ENCODE results near the gene SMIM15.
"Not testable (repeated sequence)": the region's sequence is repeated elsewhere in the genome, so short reads cannot be mapped to it uniquely, and the experiment has no call there.

Gene SMIM15, protein sequence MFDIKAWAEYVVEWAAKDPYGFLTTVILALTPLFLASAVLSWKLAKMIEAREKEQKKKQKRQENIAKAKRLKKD

DNA sequence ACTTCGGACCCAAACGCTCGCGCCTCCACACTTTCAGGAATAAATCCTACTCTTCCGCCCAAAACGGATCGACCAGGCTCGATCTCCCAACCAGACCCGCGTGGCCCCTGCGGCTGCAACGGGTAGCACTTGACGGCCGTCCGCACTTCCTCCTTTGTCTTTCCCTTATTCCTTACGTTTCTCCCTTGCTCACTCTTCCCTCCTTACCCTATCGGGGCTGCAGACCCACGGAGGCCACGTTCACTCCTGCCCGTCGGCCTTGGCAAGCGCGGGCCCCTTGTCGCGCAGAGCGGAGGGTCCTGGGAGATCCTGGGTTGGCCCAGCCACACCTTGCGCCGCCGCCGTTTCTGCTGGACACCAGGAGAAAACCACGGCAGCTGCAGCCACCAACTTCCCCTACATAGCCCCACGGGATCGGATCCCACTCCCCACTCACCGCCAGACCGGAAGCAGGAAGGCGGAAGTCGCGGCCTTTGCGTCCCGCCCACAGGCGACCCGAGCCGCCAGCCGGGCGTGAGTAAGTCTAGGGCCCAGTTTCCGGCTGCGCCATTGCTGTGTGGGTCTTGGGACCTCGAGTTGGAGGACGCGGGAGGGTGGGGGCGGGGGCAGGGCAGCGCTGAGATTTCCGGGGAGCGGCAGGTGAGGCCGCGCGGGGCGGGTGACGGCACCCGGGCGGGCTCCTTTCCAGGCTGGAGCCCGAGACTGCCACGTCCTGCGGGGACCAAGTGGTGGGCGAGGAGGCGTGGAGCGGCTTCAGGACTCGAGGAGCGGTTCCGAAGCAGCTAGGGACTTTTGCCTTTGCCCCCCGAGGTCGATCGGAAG lies at the start of gene SMIM15:
Gene SMIM15 (minus strand): TSS at position 459 of the 822 bp plus-strand sequence. CDS start 2,297 bp downstream, outside the sequence.
- H3K27me3 ChIP-seq (ENCODE audit: control insufficient read depth, insufficient read depth, low read length) = no peaks in the 10 kb centered on the region
- peak within 1 kb of the TSS; percentile 96 for H3K4me3 ChIP-seq (ENCODE audit: low read length)
- DNase-seq (ENCODE audit: low read depth, low spot score) = peak; percentile 61
- no peak within 1 kb of the TSS for H3K27ac ChIP-seq (ENCODE audit: low read length)
- H3K36me3 ChIP-seq (ENCODE audit: control insufficient read depth, insufficient read depth, low read length) = no peaks in the 10 kb centered on the region
- no CpG with 5 or more reads among the region's 73 CpGs for WGBS (ENCODE audit: insufficient coverage, insufficient read length)
- H3K9me3 ChIP-seq (ENCODE audit: control insufficient read depth, insufficient read depth, low read length) = no peaks in the 10 kb centered on the region
- no peaks in the 10 kb centered on the region for H3K4me1 ChIP-seq (ENCODE audit: control insufficient read depth, insufficient read depth, low read length)

DNA sequence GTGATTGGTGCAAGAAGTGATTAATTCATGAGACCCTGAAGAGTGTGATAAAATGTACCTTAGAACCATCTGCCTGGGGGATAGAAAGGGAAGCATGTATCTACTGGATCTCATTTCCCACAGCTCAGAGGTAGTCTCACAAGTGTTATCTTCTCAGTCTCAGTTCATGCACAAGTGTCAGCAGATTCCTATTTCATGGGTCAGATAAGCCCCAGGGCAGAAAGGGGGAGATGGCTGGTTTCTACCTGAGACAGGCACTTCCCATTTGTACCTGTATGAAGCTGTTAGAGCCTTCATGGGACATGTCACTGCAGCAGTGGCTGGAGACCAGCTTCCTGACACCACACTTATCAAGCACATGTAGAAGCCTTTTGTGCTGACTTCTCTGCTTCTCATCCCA lies 45.6 kb upstream of the SMIM15 start:
- H3K36me3 ChIP-seq (ENCODE audit: control insufficient read depth, insufficient read depth, low read length) = no peaks in the 10 kb centered on the region
- no peak for DNase-seq (ENCODE audit: low read depth, low spot score)
- H3K4me1 ChIP-seq (ENCODE audit: control insufficient read depth, insufficient read depth, low read length) = no peaks in the 10 kb centered on the region
- H3K27ac ChIP-seq (ENCODE audit: low read length) = no peak overlapping the region
- no peaks in the 10 kb centered on the region; the same call in none of the 2 replicates for H3K9me3 ChIP-seq (ENCODE audit: control insufficient read depth, insufficient read depth, low read length)
- no peak overlapping the region for H3K4me3 ChIP-seq (ENCODE audit: low read length)
- H3K27me3 ChIP-seq (ENCODE audit: control insufficient read depth, insufficient read depth, low read length) = no peaks in the 10 kb centered on the region

DNA sequence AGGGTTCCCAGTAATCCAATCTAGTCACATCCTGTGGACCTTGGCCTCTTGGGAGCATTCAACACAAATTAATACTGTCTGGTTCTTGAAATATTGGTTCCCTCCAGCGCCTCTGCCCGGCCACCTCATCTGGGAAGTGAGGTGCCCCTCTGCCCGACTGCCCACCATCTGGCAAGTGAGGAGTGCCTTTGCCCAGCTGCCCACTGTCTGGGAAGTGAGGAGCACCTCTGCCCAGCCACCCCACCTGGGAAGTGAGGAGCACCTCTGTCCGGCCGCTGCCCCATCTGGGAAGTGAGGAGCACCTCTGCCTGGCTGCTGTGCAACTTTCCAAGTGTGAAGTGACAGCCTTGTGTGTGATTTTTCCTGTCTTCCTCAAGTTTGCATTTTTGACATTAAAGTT lies 42.7 kb upstream of the SMIM15 start:
- no CpG with 5 or more reads among the region's 5 CpGs for WGBS (ENCODE audit: insufficient coverage, insufficient read length)
- Histone ChIP-seq H3K36me3 (ENCODE audit: control insufficient read depth, insufficient read depth, low read length) (no peaks in the 10 kb centered on the region), H3K4me1 (ENCODE audit: control insufficient read depth, insufficient read depth, low read length) (no peaks in the 10 kb centered on the region), H3K4me3 (ENCODE audit: low read length) (no peak overlapping the region), H3K27ac (ENCODE audit: low read length) (no peak overlapping the region), H3K27me3 (ENCODE audit: control insufficient read depth, insufficient read depth, low read length) (no peaks in the 10 kb centered on the region), H3K9me3 (ENCODE audit: control insufficient read depth, insufficient read depth, low read length) (no peaks in the 10 kb centered on the region; the same call in none of the 2 replicates)
- DNase-seq (ENCODE audit: low read depth, low spot score) = no peak

DNA sequence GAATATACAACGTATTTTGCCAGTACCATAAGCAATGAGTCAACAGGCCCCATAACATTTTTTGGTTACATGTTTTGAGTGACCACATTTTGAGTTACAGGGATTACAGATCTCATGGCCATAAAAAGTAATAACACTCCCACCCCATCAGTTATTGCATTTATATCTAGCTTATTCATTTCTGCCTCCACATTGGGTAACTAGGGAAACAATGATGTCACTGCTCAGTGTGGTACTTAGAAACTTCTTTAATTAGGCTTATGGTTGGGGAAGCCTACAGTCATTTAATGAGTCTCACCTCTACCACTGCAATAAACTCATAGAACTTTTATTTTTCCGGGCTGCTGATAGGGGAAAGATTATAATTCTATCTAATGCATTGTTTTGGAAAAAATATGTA lies 39.9 kb upstream of the SMIM15 start:
- no peak for DNase-seq (ENCODE audit: low read depth, low spot score)
- WGBS (ENCODE audit: insufficient coverage, insufficient read length) = no CpG with 5 or more reads among the region's 2 CpGs
- no peaks in the 10 kb centered on the region for H3K36me3 ChIP-seq (ENCODE audit: control insufficient read depth, insufficient read depth, low read length)
- H3K27ac ChIP-seq (ENCODE audit: low read length) = no peak overlapping the region
- no peaks in the 10 kb centered on the region; the same call in none of the 2 replicates for H3K9me3 ChIP-seq (ENCODE audit: control insufficient read depth, insufficient read depth, low read length)
- no peak overlapping the region for H3K4me3 ChIP-seq (ENCODE audit: low read length)
- no peaks in the 10 kb centered on the region for H3K27me3 ChIP-seq (ENCODE audit: control insufficient read depth, insufficient read depth, low read length)
- H3K4me1 ChIP-seq (ENCODE audit: control insufficient read depth, insufficient read depth, low read length) = no peaks in the 10 kb centered on the region

DNA sequence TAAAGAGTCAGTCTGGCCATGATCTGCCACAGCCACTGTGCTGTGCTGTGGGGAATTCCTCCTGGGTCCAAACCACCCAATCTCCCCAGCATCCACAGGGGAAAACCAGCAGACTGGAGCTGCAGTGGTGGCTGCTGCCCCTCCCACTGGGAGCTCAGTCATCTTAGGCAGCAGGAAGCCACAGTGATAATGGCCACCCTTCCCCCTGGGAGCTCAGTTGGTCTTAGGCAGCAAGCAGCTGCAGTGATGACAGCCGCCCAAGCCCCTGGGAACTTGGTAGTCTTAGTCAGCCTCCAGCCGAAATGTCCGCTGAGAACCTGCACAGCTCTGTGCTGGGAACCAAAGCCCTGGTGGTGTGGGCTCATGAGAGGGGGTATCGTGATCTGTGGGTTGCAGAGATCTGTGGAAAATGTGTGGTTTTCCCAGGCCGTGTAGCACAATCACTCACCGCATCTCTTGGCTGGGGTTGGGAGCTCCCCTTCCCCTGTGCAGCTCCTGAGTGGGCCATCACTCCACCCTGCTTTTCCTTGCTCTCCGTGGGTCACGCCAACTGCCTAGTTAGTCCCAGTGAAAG lies 38.4 kb upstream of the SMIM15 start:
- H3K27ac ChIP-seq (ENCODE audit: low read length) = no peak overlapping the region
- no CpG with 5 or more reads among the region's 8 CpGs for WGBS (ENCODE audit: insufficient coverage, insufficient read length)
- no peaks in the 10 kb centered on the region for H3K4me1 ChIP-seq (ENCODE audit: control insufficient read depth, insufficient read depth, low read length)
- no peak for DNase-seq (ENCODE audit: low read depth, low spot score)
- H3K27me3 ChIP-seq (ENCODE audit: control insufficient read depth, insufficient read depth, low read length) = no peaks in the 10 kb centered on the region
- no peaks in the 10 kb centered on the region for H3K36me3 ChIP-seq (ENCODE audit: control insufficient read depth, insufficient read depth, low read length)
- no peaks in the 10 kb centered on the region; the same call in none of the 2 replicates for H3K9me3 ChIP-seq (ENCODE audit: control insufficient read depth, insufficient read depth, low read length)
- H3K4me3 ChIP-seq (ENCODE audit: low read length) = no peak overlapping the region

DNA sequence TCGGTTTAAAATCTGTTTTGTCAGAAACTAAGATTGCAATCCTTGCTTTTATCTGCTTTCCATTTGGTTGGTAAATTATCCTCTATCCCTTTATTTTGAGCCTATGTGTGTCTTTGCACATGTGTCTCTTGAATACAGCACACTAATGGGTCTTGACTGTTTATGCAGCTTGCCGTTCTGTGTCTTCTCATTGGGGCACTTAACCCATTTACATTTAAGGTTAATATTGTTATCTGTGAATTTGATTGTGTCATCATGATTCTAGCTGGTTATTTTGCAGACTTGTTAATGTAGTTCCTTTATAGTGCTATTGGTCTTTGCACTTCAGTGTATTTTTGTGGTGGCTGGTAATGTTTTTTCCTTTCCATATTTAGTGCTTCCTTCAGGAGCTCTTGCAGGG lies 36.3 kb upstream of the SMIM15 start:
- no peak for DNase-seq (ENCODE audit: low read depth, low spot score)
- Histone ChIP-seq H3K4me3 (ENCODE audit: low read length) (no peak overlapping the region), H3K36me3 (ENCODE audit: control insufficient read depth, insufficient read depth, low read length) (no peaks in the 10 kb centered on the region), H3K27me3 (ENCODE audit: control insufficient read depth, insufficient read depth, low read length) (no peaks in the 10 kb centered on the region), H3K27ac (ENCODE audit: low read length) (no peak overlapping the region), H3K9me3 (ENCODE audit: control insufficient read depth, insufficient read depth, low read length) (no peaks in the 10 kb centered on the region), H3K4me1 (ENCODE audit: control insufficient read depth, insufficient read depth, low read length) (no peaks in the 10 kb centered on the region)
- no CpG with 5 or more reads among the region's 2 CpGs for WGBS (ENCODE audit: insufficient coverage, insufficient read length)

DNA sequence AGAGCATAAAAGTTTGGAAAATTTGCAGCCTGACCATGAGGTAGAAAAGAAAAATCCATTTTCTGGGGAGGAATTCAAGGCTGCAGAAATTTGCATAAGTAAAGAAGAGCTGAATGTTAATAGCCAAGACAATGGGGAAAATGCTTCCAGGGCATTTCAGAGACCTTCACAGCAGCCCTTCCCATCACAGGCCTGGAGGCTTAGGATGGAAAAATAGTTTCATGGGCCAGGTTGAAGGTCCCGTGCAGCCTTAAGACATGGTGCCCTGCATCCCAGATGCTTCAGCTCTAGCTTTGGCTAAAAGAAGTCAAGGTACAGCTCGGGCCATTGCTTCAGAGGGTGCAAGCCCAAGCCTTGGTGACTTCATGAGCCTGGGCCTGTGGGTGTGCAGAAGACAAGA lies 25.6 kb upstream of the SMIM15 start:
- not testable (repeated sequence) for H3K27me3 ChIP-seq (ENCODE audit: control insufficient read depth, insufficient read depth, low read length); H3K9me3 ChIP-seq (ENCODE audit: control insufficient read depth, insufficient read depth, low read length); H3K36me3 ChIP-seq (ENCODE audit: control insufficient read depth, insufficient read depth, low read length); H3K27ac ChIP-seq (ENCODE audit: low read length); DNase-seq (ENCODE audit: low read depth, low spot score); H3K4me3 ChIP-seq (ENCODE audit: low read length); H3K4me1 ChIP-seq (ENCODE audit: control insufficient read depth, insufficient read depth, low read length)
- WGBS (ENCODE audit: insufficient coverage, insufficient read length) = no CpG with 5 or more reads among the region's 2 CpGs

DNA sequence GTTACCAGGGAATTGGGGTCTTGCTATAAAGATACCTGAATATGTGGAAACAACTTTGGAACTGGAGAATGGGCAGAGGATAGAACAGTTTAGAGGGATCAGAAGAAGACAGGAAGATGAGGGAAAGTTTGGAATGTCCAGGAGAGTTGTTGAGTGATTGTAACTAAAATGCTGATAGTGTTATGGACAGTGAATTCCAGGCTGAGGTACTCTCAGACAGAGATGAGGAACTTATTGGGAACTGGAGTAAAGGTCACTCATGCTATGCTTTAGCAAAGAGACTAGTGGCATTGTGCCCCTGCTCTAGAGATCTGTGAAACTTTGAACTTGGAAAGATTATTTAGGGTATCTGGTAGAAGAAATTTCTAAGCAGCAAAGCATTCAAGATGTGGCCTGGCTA lies 25.1 kb upstream of the SMIM15 start:
- not testable (repeated sequence) for H3K9me3 ChIP-seq (ENCODE audit: control insufficient read depth, insufficient read depth, low read length); H3K4me3 ChIP-seq (ENCODE audit: low read length); DNase-seq (ENCODE audit: low read depth, low spot score); H3K27me3 ChIP-seq (ENCODE audit: control insufficient read depth, insufficient read depth, low read length); H3K4me1 ChIP-seq (ENCODE audit: control insufficient read depth, insufficient read depth, low read length); H3K36me3 ChIP-seq (ENCODE audit: control insufficient read depth, insufficient read depth, low read length); H3K27ac ChIP-seq (ENCODE audit: low read length)

DNA sequence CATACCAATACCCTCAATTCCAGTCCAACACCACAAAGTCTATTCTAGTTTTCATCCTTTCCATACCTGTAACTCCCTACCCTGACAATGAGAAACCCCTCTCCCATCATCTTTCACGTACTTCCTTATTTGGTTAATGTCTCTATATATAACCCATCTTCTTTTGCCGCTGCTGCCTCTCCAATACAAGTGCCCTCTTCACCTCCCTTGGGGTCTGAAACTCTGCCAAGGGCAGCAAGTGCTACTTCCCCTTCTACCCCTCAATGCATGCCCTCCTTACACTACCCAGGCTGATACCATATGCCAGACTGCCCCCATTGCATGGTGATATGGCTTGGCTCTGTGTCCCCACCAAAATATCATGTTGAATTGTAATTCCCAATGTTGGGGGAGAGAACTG lies 24.4 kb upstream of the SMIM15 start:
- no peaks in the 10 kb centered on the region for H3K36me3 ChIP-seq (ENCODE audit: control insufficient read depth, insufficient read depth, low read length)
- H3K27me3 ChIP-seq (ENCODE audit: control insufficient read depth, insufficient read depth, low read length) = no peaks in the 10 kb centered on the region
- no CpG with 5 or more reads among the region's 2 CpGs for WGBS (ENCODE audit: insufficient coverage, insufficient read length)
- no peaks in the 10 kb centered on the region for H3K9me3 ChIP-seq (ENCODE audit: control insufficient read depth, insufficient read depth, low read length)
- no peak overlapping the region for H3K27ac ChIP-seq (ENCODE audit: low read length)
- DNase-seq (ENCODE audit: low read depth, low spot score) = no peak
- H3K4me1 ChIP-seq (ENCODE audit: control insufficient read depth, insufficient read depth, low read length) = peaks cover 2% of the 10 kb centered on the region; the same call in 1 of the 2 replicates
- H3K4me3 ChIP-seq (ENCODE audit: low read length) = no peak overlapping the region

DNA sequence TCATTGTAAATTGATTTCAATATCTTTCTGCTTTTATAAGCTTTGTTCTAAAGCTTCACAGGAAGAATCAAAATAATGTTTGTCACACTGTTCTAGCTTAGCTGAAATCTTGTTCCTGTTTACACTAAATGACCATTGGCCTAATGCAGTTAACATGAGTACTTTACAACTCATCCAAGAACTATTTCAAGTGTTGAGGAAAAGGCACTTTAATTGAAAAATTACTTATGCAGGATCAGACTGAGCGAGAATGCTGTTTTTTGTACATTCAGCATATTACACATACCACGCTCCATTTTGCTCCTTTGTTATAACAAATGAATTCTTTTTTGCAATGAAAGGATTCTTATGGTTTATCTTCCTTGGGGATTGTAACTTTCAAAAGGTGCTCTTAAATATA lies 22.4 kb upstream of the SMIM15 start:
- WGBS (ENCODE audit: insufficient coverage, insufficient read length) = no CpG with 5 or more reads among the region's 2 CpGs
- H3K4me3 ChIP-seq (ENCODE audit: low read length) = no peak overlapping the region
- H3K9me3 ChIP-seq (ENCODE audit: control insufficient read depth, insufficient read depth, low read length) = no peaks in the 10 kb centered on the region
- no peak overlapping the region for H3K27ac ChIP-seq (ENCODE audit: low read length)
- DNase-seq (ENCODE audit: low read depth, low spot score) = no peak
- H3K4me1 ChIP-seq (ENCODE audit: control insufficient read depth, insufficient read depth, low read length) = 0 out of 2 replicates have a peak, but pooled peaks cover 2% of the 10 kb centered on the region
- no peaks in the 10 kb centered on the region for H3K36me3 ChIP-seq (ENCODE audit: control insufficient read depth, insufficient read depth, low read length)
- no peaks in the 10 kb centered on the region for H3K27me3 ChIP-seq (ENCODE audit: control insufficient read depth, insufficient read depth, low read length)

DNA sequence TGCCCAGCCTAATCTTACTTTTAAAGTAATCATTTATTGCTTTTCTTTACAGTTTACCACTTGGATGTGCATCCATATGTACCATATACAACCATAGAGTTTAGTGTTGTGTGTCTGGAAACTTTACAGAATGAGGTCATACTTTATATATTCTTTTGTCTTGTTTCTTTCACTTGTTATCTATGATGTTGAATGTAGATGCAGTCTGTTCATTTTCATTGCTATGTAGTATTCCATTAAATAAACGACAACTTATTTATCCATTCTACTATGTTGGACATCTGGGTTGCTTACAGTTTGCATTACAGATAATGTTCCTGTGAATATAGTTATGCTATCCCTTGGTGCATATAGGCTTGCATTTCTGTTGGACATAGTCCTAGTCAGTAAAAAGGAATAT lies 21.3 kb upstream of the SMIM15 start:
- no peaks in the 10 kb centered on the region for H3K27me3 ChIP-seq (ENCODE audit: control insufficient read depth, insufficient read depth, low read length)
- no peak overlapping the region for H3K27ac ChIP-seq (ENCODE audit: low read length)
- H3K36me3 ChIP-seq (ENCODE audit: control insufficient read depth, insufficient read depth, low read length) = no peaks in the 10 kb centered on the region
- no peak overlapping the region for H3K4me3 ChIP-seq (ENCODE audit: low read length)
- no CpG with 5 or more reads among the region's 1 CpG for WGBS (ENCODE audit: insufficient coverage, insufficient read length)
- 0 out of 2 replicates have a peak, but pooled peaks cover 2% of the 10 kb centered on the region for H3K4me1 ChIP-seq (ENCODE audit: control insufficient read depth, insufficient read depth, low read length)
- H3K9me3 ChIP-seq (ENCODE audit: control insufficient read depth, insufficient read depth, low read length) = no peaks in the 10 kb centered on the region
- DNase-seq (ENCODE audit: low read depth, low spot score) = no peak

Measured in iPS DF 6.9 (cell line).